ENCODE results near the gene GPR151. TPM values are rescaled to one million over a fixed set of nuclear protein-coding genes. Genes with fewer than 3 reads are reported as not detected.

The GPR151 gene
- total and polyA plus RNA-seq, 2 donors, result under 0.01 to 0.07 TPM

DNA sequence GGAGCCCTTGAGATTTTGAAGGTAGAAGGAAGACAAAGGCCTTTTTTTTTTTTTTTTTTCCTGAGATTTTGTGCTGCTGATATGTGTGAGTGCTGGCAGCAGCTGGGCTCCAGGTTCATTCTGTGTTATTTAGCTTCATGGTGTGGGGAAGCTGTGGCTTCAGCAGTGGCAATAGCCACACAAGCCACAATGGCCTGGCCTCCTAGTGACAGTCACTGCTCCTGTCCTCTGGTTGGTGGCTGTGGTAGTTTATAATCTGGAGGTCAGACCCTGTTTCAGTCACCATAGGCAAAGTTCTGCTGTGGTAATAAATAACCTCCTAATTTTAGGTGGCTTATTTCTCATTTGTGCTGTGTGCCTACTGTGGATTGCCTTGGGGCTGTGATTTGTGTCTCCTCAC is 28.2 kb upstream of the GPR151 start:
- no peaks in the 10 kb centered on the region for H3K9me3 ChIP-seq (ENCODE audit: control insufficient read depth in 2 of 2, insufficient read depth in 1 of 2, low read length in 1 of 2)
- no peaks in the 10 kb centered on the region for H3K36me3 ChIP-seq (ENCODE audit: control insufficient read depth in 2 of 2, insufficient read depth in 2 of 2, low read length in 1 of 2)
- H3K27ac ChIP-seq (ENCODE audit: low read depth in 1 of 2, low read length in 1 of 2), result no peak overlapping the region
- DNase-seq (ENCODE audit: low read depth in 6 of 9, low spot score in 9 of 9), result no peak
- H3K4me3 ChIP-seq (ENCODE audit: low read length in 2 of 2), result no peak overlapping the region
- H3K27me3 ChIP-seq (ENCODE audit: control insufficient read depth in 2 of 2, insufficient read depth in 1 of 2, low read length in 1 of 2), result no peaks in the 10 kb centered on the region
- H3K4me1 ChIP-seq (ENCODE audit: control insufficient read depth in 2 of 2, insufficient read depth in 2 of 2, low read length in 2 of 2), result no peaks in the 10 kb centered on the region

DNA sequence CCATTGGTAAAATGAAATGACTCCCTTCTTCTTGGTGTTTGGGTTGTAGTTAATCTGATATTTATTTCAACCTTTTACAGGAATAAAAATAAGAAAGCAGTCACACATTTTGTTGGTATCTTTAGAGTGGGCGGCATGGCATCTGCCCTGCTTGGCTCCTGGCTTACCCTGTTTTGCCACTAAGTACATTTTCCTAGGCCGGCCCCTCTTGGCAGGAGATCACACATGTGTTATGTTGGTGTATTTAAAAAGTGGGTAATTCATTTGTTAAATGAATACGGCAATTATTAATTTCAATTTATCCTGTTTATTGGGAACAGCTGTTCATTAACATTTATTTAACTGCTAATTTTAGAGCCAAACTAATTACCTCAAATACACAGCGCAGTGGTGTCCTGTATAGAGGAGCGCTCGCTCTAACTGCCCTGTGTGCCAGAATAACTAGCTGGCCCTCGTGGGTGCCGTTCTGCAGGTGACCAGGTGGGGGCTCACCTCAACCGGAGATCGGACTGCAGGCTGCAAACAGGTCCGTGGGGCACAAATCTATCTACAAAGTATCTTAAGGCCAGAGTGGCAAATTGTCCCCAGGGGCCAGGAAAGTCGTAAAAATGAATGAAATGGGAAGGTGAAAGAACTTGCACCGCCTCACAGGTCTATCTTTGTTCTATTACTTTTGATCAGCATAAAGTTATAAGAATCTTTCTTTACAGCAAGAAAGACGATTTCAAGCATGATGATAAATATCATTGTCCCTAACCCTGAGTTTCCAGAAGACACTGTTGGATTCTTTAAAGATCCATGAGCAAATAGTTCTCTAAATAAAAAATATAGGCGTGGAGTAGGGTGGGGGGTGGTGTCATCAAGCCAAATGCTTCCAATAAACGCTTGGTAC is 26.2 kb upstream of the GPR151 start:
- Histone ChIP-seq H3K27ac (ENCODE audit: low read depth in 1 of 2, low read length in 1 of 2) (no peak overlapping the region), H3K36me3 (ENCODE audit: control insufficient read depth in 2 of 2, insufficient read depth in 2 of 2, low read length in 1 of 2) (no peaks in the 10 kb centered on the region), H3K4me1 (ENCODE audit: control insufficient read depth in 2 of 2, insufficient read depth in 2 of 2, low read length in 2 of 2) (no peaks in the 10 kb centered on the region), H3K4me3 (ENCODE audit: low read length in 2 of 2) (no peak overlapping the region), H3K27me3 (ENCODE audit: control insufficient read depth in 2 of 2, insufficient read depth in 1 of 2, low read length in 1 of 2) (peaks cover 0 to 2% of the 10 kb centered on the region in 2 donors), H3K9me3 (ENCODE audit: control insufficient read depth in 2 of 2, insufficient read depth in 1 of 2, low read length in 1 of 2) (no peaks in the 10 kb centered on the region)
- WGBS, result 40% methylated on average over 16 of the region's 16 CpGs
- DNase-seq (ENCODE audit: low read depth in 6 of 9, low spot score in 9 of 9), result peak in 8 of 9 donors; percentile 6 to 58 (median 22)

DNA sequence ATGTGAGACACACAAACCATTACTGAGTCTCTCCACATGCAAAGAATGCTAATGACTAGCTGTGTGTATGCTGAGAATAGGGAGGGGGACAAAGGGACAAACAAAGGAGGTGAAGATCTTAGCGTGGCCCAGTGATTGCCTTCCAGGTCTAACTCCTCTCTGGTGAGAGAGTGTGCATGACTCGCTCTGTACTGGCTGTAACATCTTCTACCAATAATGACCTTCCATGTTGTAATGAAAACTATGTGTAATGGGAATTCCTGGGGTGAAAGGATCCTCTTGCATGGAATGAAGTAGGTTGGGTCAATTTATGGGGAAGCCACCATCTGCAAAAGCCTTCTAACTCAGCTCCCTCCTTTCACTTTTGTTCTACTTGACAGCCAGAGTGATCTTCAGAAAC is 24.4 kb upstream of the GPR151 start:
- Histone ChIP-seq H3K36me3 (ENCODE audit: control insufficient read depth in 2 of 2, insufficient read depth in 2 of 2, low read length in 1 of 2) (no peaks in the 10 kb centered on the region), H3K9me3 (ENCODE audit: control insufficient read depth in 2 of 2, insufficient read depth in 1 of 2, low read length in 1 of 2) (no peaks in the 10 kb centered on the region), H3K4me1 (ENCODE audit: control insufficient read depth in 2 of 2, insufficient read depth in 2 of 2, low read length in 2 of 2) (no peaks in the 10 kb centered on the region), H3K27ac (ENCODE audit: low read depth in 1 of 2, low read length in 1 of 2) (no peak overlapping the region), H3K4me3 (ENCODE audit: low read length in 2 of 2) (no peak overlapping the region), H3K27me3 (ENCODE audit: control insufficient read depth in 2 of 2, insufficient read depth in 1 of 2, low read length in 1 of 2) (peaks cover 0 to 2% of the 10 kb centered on the region in 2 donors)
- 95% methylated on average over 2 of the region's 2 CpGs for WGBS
- DNase-seq (ENCODE audit: low read depth in 6 of 9, low spot score in 9 of 9), result no peak

DNA sequence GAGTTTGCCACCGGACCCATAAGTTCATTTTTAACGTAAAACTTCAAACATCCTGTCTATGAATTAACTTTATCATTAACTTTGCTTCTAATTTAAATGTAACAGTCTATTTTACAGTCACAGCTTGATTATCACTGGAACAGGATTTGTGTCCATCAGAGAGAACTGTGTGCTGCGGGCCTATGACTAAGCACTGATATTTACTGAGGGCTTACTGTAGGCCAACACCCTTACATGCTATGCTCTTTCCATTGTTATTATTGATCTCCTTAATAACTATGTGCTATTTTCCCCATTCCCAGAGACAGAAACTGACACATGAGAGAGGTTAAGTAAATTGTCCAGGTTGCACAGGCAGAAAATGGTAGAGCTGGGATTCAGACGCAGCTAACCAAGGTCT is 24.0 kb upstream of the GPR151 start:
- H3K27me3 ChIP-seq (ENCODE audit: control insufficient read depth in 2 of 2, insufficient read depth in 1 of 2, low read length in 1 of 2), result peaks cover 0 to 2% of the 10 kb centered on the region in 2 donors
- H3K4me3 ChIP-seq (ENCODE audit: low read length in 2 of 2), result no peak overlapping the region
- WGBS, result 98% methylated on average over 4 of the region's 4 CpGs
- H3K36me3 ChIP-seq (ENCODE audit: control insufficient read depth in 2 of 2, insufficient read depth in 2 of 2, low read length in 1 of 2), result no peaks in the 10 kb centered on the region
- H3K27ac ChIP-seq (ENCODE audit: low read depth in 1 of 2, low read length in 1 of 2), result no peak overlapping the region
- no peak for DNase-seq (ENCODE audit: low read depth in 6 of 9, low spot score in 9 of 9)
- no peaks in the 10 kb centered on the region for H3K4me1 ChIP-seq (ENCODE audit: control insufficient read depth in 2 of 2, insufficient read depth in 2 of 2, low read length in 2 of 2)
- H3K9me3 ChIP-seq (ENCODE audit: control insufficient read depth in 2 of 2, insufficient read depth in 1 of 2, low read length in 1 of 2), result no peaks in the 10 kb centered on the region

DNA sequence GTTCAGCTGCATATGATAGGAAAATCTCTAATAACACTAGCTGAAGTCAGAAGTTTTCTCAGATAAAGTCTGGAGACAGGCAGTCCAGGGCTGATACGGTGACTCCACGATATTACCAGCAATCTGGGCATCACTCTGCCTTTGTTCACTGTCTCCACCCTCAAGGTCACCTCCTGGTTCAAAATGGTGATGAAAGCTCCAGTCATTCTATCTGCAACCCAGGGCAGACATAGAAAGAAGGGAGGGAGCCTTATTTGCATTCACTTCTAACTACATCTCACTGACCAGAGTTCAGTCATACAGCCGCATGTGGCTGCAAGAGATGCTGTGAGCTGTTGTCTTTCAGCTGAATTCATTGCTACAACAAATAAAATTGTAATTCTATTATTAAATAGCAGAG is 22.4 kb upstream of the GPR151 start:
- H3K4me1 ChIP-seq (ENCODE audit: control insufficient read depth in 2 of 2, insufficient read depth in 2 of 2, low read length in 2 of 2), result no peaks in the 10 kb centered on the region
- no peak overlapping the region for H3K27ac ChIP-seq (ENCODE audit: low read depth in 1 of 2, low read length in 1 of 2)
- peaks cover 0 to 2% of the 10 kb centered on the region in 2 donors for H3K27me3 ChIP-seq (ENCODE audit: control insufficient read depth in 2 of 2, insufficient read depth in 1 of 2, low read length in 1 of 2)
- WGBS, result 96% methylated on average over 3 of the region's 3 CpGs
- no peaks in the 10 kb centered on the region for H3K36me3 ChIP-seq (ENCODE audit: control insufficient read depth in 2 of 2, insufficient read depth in 2 of 2, low read length in 1 of 2)
- no peak for DNase-seq (ENCODE audit: low read depth in 6 of 9, low spot score in 9 of 9)
- H3K9me3 ChIP-seq (ENCODE audit: control insufficient read depth in 2 of 2, insufficient read depth in 1 of 2, low read length in 1 of 2), result no peaks in the 10 kb centered on the region
- no peak overlapping the region for H3K4me3 ChIP-seq (ENCODE audit: low read length in 2 of 2)

DNA sequence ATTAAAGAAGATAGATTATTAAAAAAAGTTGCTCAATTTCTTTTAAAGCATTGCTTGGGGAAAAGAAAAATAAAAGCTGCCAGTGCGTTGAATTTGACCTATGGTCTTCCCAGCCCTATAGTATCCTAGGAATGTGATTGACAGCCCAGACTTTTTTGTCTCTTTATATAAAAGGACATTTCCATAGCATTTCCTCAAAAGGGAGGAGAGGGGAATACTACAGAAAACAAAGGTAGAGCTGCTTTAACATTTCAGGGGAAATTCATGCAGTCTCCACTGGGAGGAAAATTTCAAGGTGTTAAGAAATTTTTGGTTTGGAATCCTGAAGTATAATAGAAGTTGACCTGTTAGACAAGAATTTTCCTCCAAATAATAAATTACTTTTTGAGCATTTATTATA is 17.9 kb upstream of the GPR151 start:
- Histone ChIP-seq H3K27ac (ENCODE audit: low read depth in 1 of 2, low read length in 1 of 2) (no peak overlapping the region), H3K4me1 (ENCODE audit: control insufficient read depth in 2 of 2, insufficient read depth in 2 of 2, low read length in 2 of 2) (no peaks in the 10 kb centered on the region), H3K36me3 (ENCODE audit: control insufficient read depth in 2 of 2, insufficient read depth in 2 of 2, low read length in 1 of 2) (no peaks in the 10 kb centered on the region), H3K9me3 (ENCODE audit: control insufficient read depth in 2 of 2, insufficient read depth in 1 of 2, low read length in 1 of 2) (no peaks in the 10 kb centered on the region), H3K4me3 (ENCODE audit: low read length in 2 of 2) (no peak overlapping the region), H3K27me3 (ENCODE audit: control insufficient read depth in 2 of 2, insufficient read depth in 1 of 2, low read length in 1 of 2) (peaks cover 0 to 2% of the 10 kb centered on the region in 2 donors)
- 0% methylated on average over 1 of the region's 1 CpG for WGBS
- no peak for DNase-seq (ENCODE audit: low read depth in 6 of 9, low spot score in 9 of 9)

DNA sequence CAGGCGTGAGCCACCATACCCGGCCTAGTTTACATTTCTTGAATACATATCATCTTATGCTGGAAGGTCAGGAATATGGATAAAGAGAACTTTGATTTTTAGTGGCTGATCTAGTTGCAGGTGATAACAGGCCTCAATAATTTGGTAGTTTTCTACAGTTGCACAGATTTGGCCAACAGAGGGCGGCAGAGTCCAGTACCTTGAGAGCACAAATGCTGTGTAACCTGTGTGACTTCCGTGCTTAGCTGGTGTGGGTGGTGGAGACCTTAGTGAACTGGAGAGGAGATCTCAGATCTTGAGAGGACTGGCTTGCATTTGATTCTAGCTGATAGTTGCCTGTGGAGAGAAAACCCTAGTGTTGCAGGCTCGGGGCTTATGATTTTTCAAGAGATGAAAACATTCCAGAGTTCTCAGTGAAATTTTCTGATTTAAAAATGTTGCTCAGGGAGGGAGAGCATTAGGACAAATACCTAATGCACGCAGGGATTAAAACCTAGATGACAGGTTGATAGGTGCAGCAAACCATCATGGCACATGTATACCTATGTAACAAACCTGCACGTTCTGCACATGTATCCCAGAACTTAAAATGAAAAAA is 17.4 kb upstream of the GPR151 start:
- peaks cover 0 to 2% of the 10 kb centered on the region in 2 donors for H3K27me3 ChIP-seq (ENCODE audit: control insufficient read depth in 2 of 2, insufficient read depth in 1 of 2, low read length in 1 of 2)
- no peak overlapping the region for H3K27ac ChIP-seq (ENCODE audit: low read depth in 1 of 2, low read length in 1 of 2)
- H3K9me3 ChIP-seq (ENCODE audit: control insufficient read depth in 2 of 2, insufficient read depth in 1 of 2, low read length in 1 of 2), result no peaks in the 10 kb centered on the region
- WGBS, result 53% methylated on average over 7 of the region's 7 CpGs
- H3K4me1 ChIP-seq (ENCODE audit: control insufficient read depth in 2 of 2, insufficient read depth in 2 of 2, low read length in 2 of 2), result no peaks in the 10 kb centered on the region
- no peaks in the 10 kb centered on the region for H3K36me3 ChIP-seq (ENCODE audit: control insufficient read depth in 2 of 2, insufficient read depth in 2 of 2, low read length in 1 of 2)
- no peak overlapping the region for H3K4me3 ChIP-seq (ENCODE audit: low read length in 2 of 2)
- peak; percentile 36 to 81 (median 57) for DNase-seq (ENCODE audit: low read depth in 6 of 9, low spot score in 9 of 9)

DNA sequence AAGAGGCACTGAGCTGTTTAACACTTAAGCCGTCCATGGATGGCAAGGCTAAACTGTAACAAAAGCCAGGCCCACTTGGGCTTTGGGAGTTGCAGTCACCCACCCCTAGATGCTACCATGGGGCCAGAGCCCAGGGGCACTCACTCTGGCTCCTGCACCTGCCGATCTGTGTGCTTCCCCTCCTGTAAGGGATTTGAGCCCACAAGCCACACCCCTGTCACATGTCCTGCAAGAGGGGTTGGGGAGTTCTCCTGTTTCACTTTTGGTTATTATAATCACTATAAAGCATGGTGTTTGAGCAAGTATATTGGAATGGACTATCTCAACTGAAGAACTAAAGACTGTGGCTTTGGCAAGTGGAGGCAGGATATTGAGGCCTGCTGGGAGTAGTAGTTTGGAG is 14.0 kb upstream of the GPR151 start:
- no peaks in the 10 kb centered on the region for H3K27me3 ChIP-seq (ENCODE audit: control insufficient read depth in 2 of 2, insufficient read depth in 1 of 2, low read length in 1 of 2)
- no peaks in the 10 kb centered on the region for H3K4me1 ChIP-seq (ENCODE audit: control insufficient read depth in 2 of 2, insufficient read depth in 2 of 2, low read length in 2 of 2)
- no peak for DNase-seq (ENCODE audit: low read depth in 6 of 9, low spot score in 9 of 9)
- WGBS, result 27% methylated on average over 2 of the region's 2 CpGs
- no peak overlapping the region for H3K4me3 ChIP-seq (ENCODE audit: low read length in 2 of 2)
- no peaks in the 10 kb centered on the region for H3K36me3 ChIP-seq (ENCODE audit: control insufficient read depth in 2 of 2, insufficient read depth in 2 of 2, low read length in 1 of 2)
- H3K9me3 ChIP-seq (ENCODE audit: control insufficient read depth in 2 of 2, insufficient read depth in 1 of 2, low read length in 1 of 2), result no peaks in the 10 kb centered on the region
- H3K27ac ChIP-seq (ENCODE audit: low read depth in 1 of 2, low read length in 1 of 2), result no peak overlapping the region

DNA sequence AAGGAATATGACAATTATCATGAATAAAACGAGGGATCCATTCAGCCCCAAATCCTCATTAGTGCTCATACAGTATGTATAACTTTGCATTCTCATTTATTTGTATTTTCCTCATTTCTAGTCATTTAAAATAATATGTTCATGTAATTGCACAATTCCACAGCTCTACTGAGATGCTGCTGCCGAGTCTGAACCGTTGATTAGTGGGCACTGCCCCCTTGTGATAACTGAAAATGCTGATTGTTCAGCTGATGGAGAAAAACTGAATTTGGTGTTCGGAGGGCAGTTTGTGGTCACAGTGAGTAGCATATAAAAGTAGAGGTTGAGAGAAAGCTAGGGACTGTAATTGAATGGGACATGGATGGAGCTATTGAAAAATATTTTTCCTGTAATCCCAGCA is 12.2 kb upstream of the GPR151 start:
- Histone ChIP-seq H3K27ac (ENCODE audit: low read depth in 1 of 2, low read length in 1 of 2) (no peak overlapping the region), H3K36me3 (ENCODE audit: control insufficient read depth in 2 of 2, insufficient read depth in 2 of 2, low read length in 1 of 2) (no peaks in the 10 kb centered on the region), H3K9me3 (ENCODE audit: control insufficient read depth in 2 of 2, insufficient read depth in 1 of 2, low read length in 1 of 2) (no peaks in the 10 kb centered on the region), H3K27me3 (ENCODE audit: control insufficient read depth in 2 of 2, insufficient read depth in 1 of 2, low read length in 1 of 2) (peaks cover 0 to 2% of the 10 kb centered on the region in 2 donors), H3K4me3 (ENCODE audit: low read length in 2 of 2) (no peak overlapping the region), H3K4me1 (ENCODE audit: control insufficient read depth in 2 of 2, insufficient read depth in 2 of 2, low read length in 2 of 2) (no peaks in the 10 kb centered on the region)
- DNase-seq (ENCODE audit: low read depth in 6 of 9, low spot score in 9 of 9), result no peak
- WGBS, result 85% methylated on average over 4 of the region's 4 CpGs
